GM19324 (cell line): ENCODE data around the gene SLC26A1.
"Not testable (repeated sequence)": the region's sequence is repeated elsewhere in the genome, so short reads cannot be mapped to it uniquely, and the experiment has no call there.

Experiments used
- ATAC-seq: cut with Tn5 transposase; IDR thresholded peaks from one replicate; pipeline ENCODE4 v1.9.1; 2021; ENCODE audit warnings: mild to moderate bottlenecking, moderate library complexity; ENCODE audit not compliant: unreplicated experiment, low FRiP score

Gene SLC26A1

DNA sequence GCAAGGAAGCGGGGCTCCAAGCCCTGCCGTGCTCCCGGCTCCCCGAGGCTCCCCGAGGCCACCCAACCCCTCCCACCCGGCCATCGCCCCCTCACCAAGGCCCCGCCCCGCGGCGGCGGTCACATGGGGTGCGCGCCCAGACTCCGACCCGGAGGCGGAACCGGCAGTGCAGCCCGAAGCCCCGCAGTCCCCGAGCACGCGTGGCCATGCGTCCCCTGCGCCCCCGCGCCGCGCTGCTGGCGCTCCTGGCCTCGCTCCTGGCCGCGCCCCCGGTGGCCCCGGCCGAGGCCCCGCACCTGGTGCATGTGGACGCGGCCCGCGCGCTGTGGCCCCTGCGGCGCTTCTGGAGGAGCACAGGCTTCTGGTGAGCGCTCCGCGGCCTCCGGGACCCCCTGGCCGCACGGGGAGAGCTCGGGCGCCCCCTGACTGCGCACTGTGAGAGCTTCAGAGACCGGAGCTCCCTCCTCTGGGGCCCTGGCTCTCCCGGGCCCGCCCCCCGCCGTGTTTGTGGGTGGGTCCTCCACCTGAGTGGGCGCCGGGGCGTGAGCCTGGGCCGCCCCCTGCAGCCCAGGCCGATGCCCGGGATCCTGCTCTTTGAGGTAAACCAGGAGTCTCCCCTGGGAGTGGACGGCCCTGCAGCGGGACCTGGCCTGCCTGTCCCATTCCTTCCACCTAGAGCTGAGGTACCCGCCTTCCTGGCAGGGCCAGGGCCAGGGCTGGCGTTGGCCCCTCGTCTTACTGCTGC is 6.2 kb downstream of the SLC26A1 start, which contains the start of gene IDUA:
IDUA (plus strand) TSS at position 166 of the 745 bp plus-strand sequence; CDS start at position 207, 41 bp downstream.
- peak; percentile 71 for ATAC-seq

GRCh38 chr4:986428-986878 is 6.8 kb downstream of the SLC26A1 start:
- peak; percentile 17 for ATAC-seq

DNA sequence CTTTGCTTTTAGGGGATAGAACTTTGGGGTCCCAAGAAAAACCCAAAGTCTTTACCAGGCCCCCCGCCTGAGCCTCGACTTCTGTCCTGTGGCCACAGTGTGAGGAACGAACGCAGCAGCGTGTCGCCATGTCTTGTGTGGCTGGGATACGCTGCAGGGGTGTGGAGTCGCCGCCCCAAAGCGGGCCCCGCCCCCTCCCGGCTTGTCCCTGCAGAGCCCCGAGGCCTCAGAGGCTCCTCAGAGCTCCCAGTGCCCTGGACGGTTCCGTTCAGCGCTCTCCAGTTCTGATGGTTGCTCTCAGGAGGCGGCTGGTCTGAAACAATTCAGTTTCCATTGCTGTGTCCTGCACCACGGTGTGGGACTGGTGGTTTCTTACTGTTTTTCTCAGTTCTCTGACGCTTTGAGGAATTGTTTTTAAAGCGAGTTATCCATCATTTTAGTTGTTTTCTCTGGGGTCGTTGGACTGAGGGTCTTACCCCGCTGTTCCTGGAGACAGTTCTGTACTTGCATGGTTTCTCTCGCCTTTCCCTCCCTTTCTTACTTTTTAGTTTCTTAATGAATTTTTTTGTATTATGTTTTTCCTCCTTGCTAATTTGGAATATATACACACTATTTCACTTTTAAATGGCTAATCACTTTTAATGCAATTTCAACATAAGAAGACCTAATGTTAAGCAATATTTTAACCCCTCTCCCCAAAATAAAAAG is 7.9 kb downstream of the SLC26A1 start:
- no peak for ATAC-seq

GRCh38 chr4:984336-985054 is 8.7 kb downstream of the SLC26A1 start:
- no peak for ATAC-seq

GRCh38 chr4:982814-983213 is 10.4 kb downstream of the SLC26A1 start:
- ATAC-seq: no peak

DNA sequence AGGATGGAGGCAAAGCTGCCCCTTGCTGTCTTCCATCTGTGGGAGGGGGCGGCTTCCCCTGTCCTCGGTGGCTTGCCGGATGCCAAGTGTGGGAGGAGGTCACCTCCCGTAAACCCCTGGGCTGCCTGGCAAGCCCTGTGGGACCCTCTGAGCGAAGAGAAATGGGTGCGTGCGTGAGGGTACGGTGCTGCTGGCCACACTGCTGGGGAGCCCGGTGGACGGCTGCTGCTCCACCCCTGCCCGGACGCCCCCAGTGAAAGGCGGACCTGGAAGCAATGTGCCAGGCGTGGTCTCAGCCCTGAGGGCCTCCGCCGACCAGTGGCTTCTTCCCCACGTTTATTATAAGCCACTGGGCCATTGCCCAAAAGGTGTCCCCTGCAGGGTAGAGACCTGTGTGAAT is 10.9 kb downstream of the SLC26A1 start:
- ATAC-seq: no peak

GRCh38 chr4:978957-979701 is 14.1 kb downstream of the SLC26A1 start:
- no peak for ATAC-seq

DNA sequence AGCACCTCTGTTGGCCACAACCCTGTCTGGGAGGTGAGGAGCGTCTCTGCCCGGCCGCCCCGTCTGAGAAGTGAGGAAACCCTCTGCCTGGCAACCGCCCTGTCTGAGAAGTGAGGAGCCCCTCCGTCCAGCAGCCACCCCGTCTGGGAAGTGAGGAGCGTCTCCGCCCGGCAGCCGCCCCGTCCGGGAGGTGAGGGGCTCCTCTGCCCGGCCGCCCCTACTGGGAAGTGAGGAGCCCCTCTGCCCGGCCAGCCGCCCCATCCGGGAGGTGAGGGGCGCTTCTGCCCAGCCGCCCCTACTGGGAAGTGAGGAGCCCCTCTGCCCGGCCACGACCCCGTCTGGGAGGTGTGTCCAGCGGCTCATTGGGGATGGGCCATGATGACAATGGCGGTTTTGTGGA is 17.2 kb downstream of the SLC26A1 start:
- not testable (repeated sequence) for ATAC-seq

DNA sequence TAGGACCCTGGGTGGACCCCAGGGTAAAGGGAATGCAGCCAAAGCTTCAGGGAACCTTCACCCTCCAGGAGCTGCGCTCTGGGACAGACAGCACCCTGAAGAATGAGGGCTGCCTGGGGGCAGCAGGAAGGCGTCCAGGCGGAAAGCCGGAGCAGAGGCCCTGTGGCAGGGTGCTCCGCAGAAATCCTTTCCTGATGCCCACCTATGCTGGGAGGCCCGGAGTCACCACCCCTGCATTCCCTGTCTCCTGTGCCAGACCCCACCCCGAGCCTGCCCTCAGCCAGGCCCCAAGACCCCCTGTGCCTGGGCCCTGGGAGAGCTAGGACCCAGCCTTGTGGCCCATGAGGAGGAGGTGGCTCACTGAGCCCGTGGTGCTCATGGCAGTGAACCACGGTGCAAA is 18.5 kb downstream of the SLC26A1 start:
- no peak for ATAC-seq

- peak; percentile 80 for ATAC-seq
Measured at GRCh38 chr4:973431-974397, 19.5 kb downstream of the SLC26A1 start, which contains the start of gene DGKQ. DGKQ (minus strand) TSS chr4:973569; CDS start chr4:973482, 87 bp downstream.

GRCh38 chr4:972651-973424 is 20.4 kb downstream of the SLC26A1 start:
- peak; percentile 53 for ATAC-seq

- ATAC-seq: no peak
Measured at GRCh38 chr4:971666-972500, 21.3 kb downstream of the SLC26A1 start.

- no peak for ATAC-seq
Measured at GRCh38 chr4:970854-971520, 22.2 kb downstream of the SLC26A1 start.

- no peak for ATAC-seq
Measured at GRCh38 chr4:970046-970745, 23.0 kb downstream of the SLC26A1 start.

GRCh38 chr4:968621-969394 is 24.4 kb downstream of the SLC26A1 start:
- no peak for ATAC-seq

DNA sequence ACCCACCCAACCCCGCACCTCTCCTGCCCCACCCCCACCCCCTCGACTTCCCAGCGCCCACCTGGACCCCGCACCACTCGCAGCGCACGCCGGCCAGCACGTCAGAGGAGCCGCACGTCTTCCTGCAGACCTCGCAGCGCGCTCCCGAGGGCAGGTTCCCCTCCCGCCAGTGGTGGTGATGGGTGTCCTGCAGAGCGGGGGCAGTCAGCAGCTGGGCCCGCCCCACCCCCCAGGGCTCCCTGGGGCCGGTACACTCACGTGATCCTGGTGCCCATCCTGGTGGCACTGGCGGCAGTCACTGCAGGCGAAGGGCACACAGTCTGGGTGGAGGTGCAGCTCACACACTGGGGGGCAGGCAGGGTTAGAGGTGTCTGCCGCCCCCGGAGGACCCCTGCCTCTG is 25.0 kb downstream of the SLC26A1 start:
- no peak for ATAC-seq
